Stimulated activated CD4-positive, alpha-beta T cell treated with anti-CD3 and anti-CD28 coated beads, Interleukin-4, amount 100 ng/mL, for 4 hours (primary cell): Measurements from ENCODE around the gene GAL3ST3.
A peak's percentile ranks its signal among the peaks of the same experiment; 100 is the strongest.
"Not testable (repeated sequence)": the region's sequence is repeated elsewhere in the genome, so short reads cannot be mapped to it uniquely, and the experiment has no call there.

ENCODE experiments used
- DNase-seq, 2 experiments: peaks; one replicate each; pipeline ENCODE4 v3.0.0-alpha.2; 2020

The GAL3ST3 gene

GRCh38 chr11:66012371-66012945 lies 36.5 kb downstream of the GAL3ST3 start:
- no peak for DNase-seq

GRCh38 chr11:66011785-66012303 lies 37.1 kb downstream of the GAL3ST3 start, which contains the start of gene CST6:
TSS of gene CST6 (plus strand) at chr11:66012008. CDS start at chr11:66012045, 37 bp downstream.
- no peak for DNase-seq

DNA sequence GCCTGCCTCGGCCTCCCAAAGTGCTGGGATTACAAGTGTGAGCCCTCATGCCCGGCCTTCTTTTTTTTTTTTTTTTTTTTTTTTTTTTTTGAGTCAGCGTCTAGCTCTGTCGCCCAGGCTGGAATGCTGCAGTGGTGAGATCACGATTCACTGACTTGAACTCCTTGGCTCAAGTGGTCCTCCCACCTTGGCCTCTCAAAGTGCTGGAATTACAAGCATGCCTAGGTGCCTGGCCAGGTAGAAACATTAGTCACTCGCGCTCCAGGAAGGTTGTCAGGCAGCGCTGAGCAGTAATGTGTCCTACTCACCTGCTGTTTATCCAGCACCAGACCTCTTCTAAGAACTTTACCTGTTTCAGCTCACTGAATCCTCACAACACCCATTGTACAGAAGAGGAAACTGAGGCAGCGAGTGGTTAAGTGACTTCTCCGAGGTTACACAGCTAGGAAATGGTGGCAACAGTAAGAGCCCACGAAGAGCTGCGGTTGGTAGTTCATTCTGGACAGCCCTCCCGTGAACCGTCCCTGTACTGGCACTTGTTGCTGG lies 37.6 kb downstream of the GAL3ST3 start:
- no peak for DNase-seq

DNA sequence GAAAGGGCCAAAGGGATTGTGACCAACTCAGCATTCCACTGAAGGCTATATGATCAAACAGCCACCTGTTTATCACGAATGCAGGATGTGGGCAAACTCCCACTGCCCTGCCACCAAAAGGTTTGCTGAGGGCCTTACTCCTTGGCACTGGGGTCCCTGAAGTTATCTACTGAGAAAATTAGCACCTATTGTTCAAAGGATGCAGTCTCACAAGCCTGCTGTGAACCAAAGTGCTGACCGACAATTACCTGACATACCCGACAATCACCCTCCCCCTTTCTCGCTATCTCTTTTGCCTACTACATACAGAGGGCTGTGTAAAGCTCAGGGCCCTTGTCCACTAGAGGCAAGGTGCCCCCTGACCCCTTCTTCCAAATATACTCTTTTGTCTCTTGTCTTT lies 38.9 kb downstream of the GAL3ST3 start:
- not testable (repeated sequence) for DNase-seq

- no peak for DNase-seq
Measured at GRCh38 chr11:66008468-66009101, 40.4 kb downstream of the GAL3ST3 start.

DNA sequence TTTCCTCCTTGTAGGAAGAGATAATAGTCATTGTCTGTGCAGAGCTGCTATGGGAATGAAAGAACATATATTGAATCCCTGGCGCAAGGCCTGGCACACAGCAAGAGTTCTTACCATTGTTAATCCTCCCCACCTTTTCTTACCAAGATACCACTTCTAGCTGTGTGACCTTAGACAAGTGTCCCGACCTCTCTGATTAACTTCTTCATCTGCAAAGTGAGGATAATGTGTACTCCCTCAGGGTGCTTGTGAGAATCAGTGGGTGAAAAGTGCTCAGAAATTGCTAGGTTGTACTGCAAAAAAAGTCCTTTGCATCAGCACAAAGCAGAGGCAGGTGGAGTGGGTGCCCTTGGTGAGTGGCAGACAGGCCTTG lies 40.9 kb downstream of the GAL3ST3 start:
- DNase-seq = no peak

GRCh38 chr11:66007201-66007634 lies 41.7 kb downstream of the GAL3ST3 start:
- no peak for DNase-seq

GRCh38 chr11:66006891-66007176 lies 42.1 kb downstream of the GAL3ST3 start:
- no peak for DNase-seq

GRCh38 chr11:66006134-66006890 lies 42.6 kb downstream of the GAL3ST3 start:
- DNase-seq = no peak

DNA sequence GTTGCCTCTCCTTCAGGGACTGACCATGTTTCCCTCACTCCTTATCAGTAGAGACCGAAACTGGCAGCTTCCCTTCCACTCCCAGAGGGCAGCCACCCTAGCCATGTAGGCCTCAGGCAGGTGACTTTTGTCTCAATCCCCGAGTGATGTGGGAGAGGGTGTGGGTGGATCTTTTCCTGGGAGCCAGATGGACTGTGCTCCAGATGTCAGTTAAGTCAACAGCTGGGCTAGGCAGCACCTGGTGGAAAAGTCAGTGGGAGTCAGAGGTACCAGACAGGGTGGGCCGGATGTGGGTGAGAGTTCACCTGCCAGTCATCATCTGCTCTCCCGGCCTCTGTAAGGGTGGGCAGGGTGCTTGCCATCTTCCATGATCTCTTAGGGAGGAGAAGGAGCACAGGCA lies 44.8 kb downstream of the GAL3ST3 start:
- DNase-seq = no peak

GRCh38 chr11:66003291-66003690 lies 45.7 kb downstream of the GAL3ST3 start:
- no peak for DNase-seq

DNA sequence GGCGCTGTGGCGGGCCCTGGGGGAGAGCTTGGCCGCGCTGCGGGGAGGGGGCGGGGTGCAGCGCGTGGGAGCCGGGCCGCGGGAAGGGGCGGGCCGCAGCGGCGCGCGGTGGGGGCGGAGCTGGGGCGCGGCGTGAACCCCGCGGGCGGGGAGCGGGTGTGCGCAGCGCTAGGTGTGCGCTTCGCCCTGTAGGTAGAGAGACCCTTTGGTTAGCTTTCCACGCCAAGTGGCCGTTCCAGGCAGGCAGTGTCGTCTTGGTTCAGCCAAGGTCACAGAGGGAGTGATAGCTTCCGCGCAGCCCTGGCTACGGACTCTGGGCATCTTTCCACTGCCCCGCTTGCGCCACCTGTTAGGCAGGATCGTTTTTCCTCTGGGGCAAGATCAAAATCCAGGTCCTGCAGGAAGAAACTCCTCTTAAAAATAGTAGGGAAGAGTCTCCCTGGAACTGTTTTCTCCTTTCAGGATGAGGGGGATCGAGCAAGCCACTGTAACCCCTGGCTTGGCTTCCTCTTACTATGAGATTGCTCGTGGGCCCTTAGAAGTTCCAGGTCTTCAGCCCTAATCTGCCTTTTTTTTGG lies 46.2 kb downstream of the GAL3ST3 start:
- DNase-seq = peak in 1 of 2 experiments; percentile 74

DNA sequence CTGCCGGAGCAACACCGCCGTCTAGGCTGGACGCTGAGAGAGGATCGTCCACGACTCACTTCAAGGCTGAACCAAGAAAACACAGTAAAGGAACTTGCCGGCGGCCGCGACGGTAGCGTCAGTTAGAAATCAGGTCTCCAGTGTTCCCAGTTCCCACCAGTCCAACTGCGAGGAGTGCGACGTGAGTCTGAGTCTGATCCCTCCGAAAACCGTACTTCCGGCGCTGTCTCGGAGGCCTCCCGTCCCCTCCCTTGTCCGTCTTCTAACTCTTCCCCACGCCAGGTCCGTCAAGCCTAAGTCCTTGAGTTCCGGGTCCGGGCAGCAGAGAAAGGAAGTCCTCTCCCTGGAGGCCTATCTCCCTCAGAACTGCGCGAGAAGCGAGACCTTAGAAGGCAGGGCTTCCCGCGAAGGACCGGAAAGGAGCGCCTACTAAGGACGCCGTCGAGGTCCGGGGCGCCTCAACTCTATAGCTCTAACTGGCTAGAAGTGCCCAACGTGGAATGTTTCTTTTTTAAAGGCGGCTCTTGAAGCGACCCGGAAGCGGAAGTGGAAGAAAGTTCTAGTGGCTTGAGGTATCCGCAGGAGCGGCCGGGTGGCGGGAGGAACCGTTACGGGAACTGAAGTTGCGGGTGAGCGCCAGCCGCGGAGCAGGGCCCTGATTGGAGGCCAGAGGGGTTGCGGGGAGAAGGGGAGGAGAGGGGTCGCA lies 46.9 kb downstream of the GAL3ST3 start, which contains the start of the genes BANF1 and EIF1AD:
TSS of gene BANF1 (plus strand) at position 562 of the 706 bp plus-strand sequence. CDS start 748 bp downstream, outside the sequence.
TSS of gene EIF1AD (minus strand) at position 216 of the 706 bp plus-strand sequence. CDS start 1,768 bp downstream, outside the sequence.
- peak; percentile 81 to 91 for DNase-seq

GRCh38 chr11:65997286-65997685 lies 51.7 kb downstream of the GAL3ST3 start:
- no peak for DNase-seq

- DNase-seq = no peak
Measured at GRCh38 chr11:65992056-65992455, 56.9 kb downstream of the GAL3ST3 start.
